SK-N-SH treated with all-trans-retinoic acid at 6 μM for 48 hours (cell line): ENCODE measurements around the gene ALX3.

Experiments
- ATAC-seq: fragments of 200-7000 bp; cut with Tn5 transposase; 3 replicates; pipeline ENCODE4 v1.9.1; 2020; ENCODE audit warnings: mild to moderate bottlenecking, moderate library complexity
- ARNTL ChIP-seq: fragments of 450-650 bp; formaldehyde crosslinking; IDR thresholded peaks from 2 replicates; pipeline ENCODE4 v1.5.0; 2020; ENCODE audit warnings: low read depth, mild to moderate bottlenecking, moderate library complexity, borderline replicate concordance
- BACH2 ChIP-seq: fragments of 250-450 bp; sonication (Bioruptor Pico); IDR thresholded peaks from 2 replicates; pipeline ENCODE4 v1.9.0; 2021; ENCODE audit warnings: mild to moderate bottlenecking, borderline replicate concordance
- CREB5 ChIP-seq: fragments of 250-450 bp; sonication (Bioruptor Pico); IDR thresholded peaks from 2 replicates; pipeline ENCODE4 v1.5.1; 2020; ENCODE audit warnings: low read depth, mild to moderate bottlenecking, moderate library complexity
- CSDC2 ChIP-seq: fragments of 250-450 bp; sonication (Bioruptor Pico); IDR thresholded peaks from 2 replicates; pipeline ENCODE4 v1.5.0; 2020; ENCODE audit warnings: mild to moderate bottlenecking, moderate library complexity
- ESRRG ChIP-seq: fragments of 250-450 bp; sonication (Bioruptor Pico); IDR thresholded peaks from 2 replicates; pipeline ENCODE4 v1.6.1; 2021; ENCODE audit warnings: mild to moderate bottlenecking
- GLIS3 ChIP-seq: fragments of 250-450 bp; sonication (Bioruptor Pico); IDR thresholded peaks from 2 replicates; pipeline ENCODE4 v1.5.0; 2020; ENCODE audit warnings: mild to moderate bottlenecking, moderate library complexity
- ISL1 ChIP-seq: fragments of 250-450 bp; sonication (Bioruptor Pico); IDR thresholded peaks from 2 replicates; pipeline ENCODE4 v2.1.2; 2022; ENCODE audit warnings: mild to moderate bottlenecking, moderate library complexity
- PATZ1 ChIP-seq: fragments of 250-450 bp; sonication (Bioruptor Pico); IDR thresholded peaks from 2 replicates; pipeline ENCODE4 v1.8.0; 2020; ENCODE audit warnings: mild to moderate bottlenecking, moderate library complexity, borderline replicate concordance
- PPARA ChIP-seq: fragments of 250-450 bp; sonication (Bioruptor Pico); IDR thresholded peaks from 2 replicates; pipeline ENCODE4 v1.5.0; 2020; ENCODE audit warnings: mild to moderate bottlenecking, borderline replicate concordance
- RARB ChIP-seq: fragments of 250-450 bp; sonication (Bioruptor Pico); IDR thresholded peaks from 2 replicates; pipeline ENCODE4 v1.8.0; 2021; ENCODE audit warnings: mild to moderate bottlenecking, moderate library complexity
- SNAI2 ChIP-seq: fragments of 250-450 bp; sonication (Bioruptor Pico); IDR thresholded peaks from 2 replicates; pipeline ENCODE4 v1.5.0; 2020; ENCODE audit warnings: mild to moderate bottlenecking, moderate library complexity
- TCF4 ChIP-seq: fragments of 250-450 bp; sonication (Bioruptor Pico); IDR thresholded peaks from 2 replicates; pipeline ENCODE4 v1.8.0; 2021; ENCODE audit warnings: mild to moderate bottlenecking, moderate library complexity, borderline replicate concordance
- TOX ChIP-seq: fragments of 250-450 bp; sonication (Bioruptor Pico); IDR thresholded peaks from 2 replicates; pipeline ENCODE4 v1.8.0; 2021; ENCODE audit warnings: mild to moderate bottlenecking, moderate library complexity, borderline replicate concordance
- ZC3H10 ChIP-seq: fragments of 250-450 bp; sonication (Bioruptor Pico); IDR thresholded peaks from 2 replicates; pipeline ENCODE4 v1.5.1; 2021; ENCODE audit warnings: mild to moderate bottlenecking, moderate library complexity
- ZFP3 ChIP-seq: fragments of 250-450 bp; sonication (Bioruptor Pico); IDR thresholded peaks from 2 replicates; pipeline ENCODE4 v1.5.0; 2020; ENCODE audit warnings: mild to moderate bottlenecking, moderate library complexity
- ZFP30 ChIP-seq: fragments of 450-650 bp; formaldehyde crosslinking; IDR thresholded peaks from 2 replicates; pipeline ENCODE4 v1.5.0; 2022; ENCODE audit warnings: mild to moderate bottlenecking, moderate library complexity
- ZNF565 ChIP-seq: fragments of 450-650 bp; formaldehyde crosslinking; conservative IDR thresholded peaks from 2 replicates; pipeline ENCODE4 v1.5.0; 2020; ENCODE audit warnings: low read depth, mild to moderate bottlenecking, moderate library complexity
- ZNF8 ChIP-seq: fragments of 450-650 bp; formaldehyde crosslinking; IDR thresholded peaks from 2 replicates; pipeline ENCODE4 v1.5.0; 2020; ENCODE audit warnings: mild to moderate bottlenecking, moderate library complexity
- TF ChIP-seq, protein P1 (sequence below): fragments of 250-450 bp; sonication (Bioruptor Pico); IDR thresholded peaks from 2 replicates; pipeline ENCODE4 v1.5.1; 2021; ENCODE audit warnings: mild to moderate bottlenecking, moderate library complexity
- TF ChIP-seq, protein P2 (sequence below): fragments of 250-450 bp; sonication (Bioruptor Pico); IDR thresholded peaks from 2 replicates; pipeline ENCODE4 v1.8.0; 2021; ENCODE audit warnings: low read depth, mild to moderate bottlenecking, moderate library complexity, borderline replicate concordance
- TF ChIP-seq, protein P3 (sequence below): fragments of 250-450 bp; sonication (Bioruptor Pico); IDR thresholded peaks from 2 replicates; pipeline ENCODE4 v1.5.0; 2020; ENCODE audit warnings: mild to moderate bottlenecking, moderate library complexity

The ALX3 gene

DNA sequence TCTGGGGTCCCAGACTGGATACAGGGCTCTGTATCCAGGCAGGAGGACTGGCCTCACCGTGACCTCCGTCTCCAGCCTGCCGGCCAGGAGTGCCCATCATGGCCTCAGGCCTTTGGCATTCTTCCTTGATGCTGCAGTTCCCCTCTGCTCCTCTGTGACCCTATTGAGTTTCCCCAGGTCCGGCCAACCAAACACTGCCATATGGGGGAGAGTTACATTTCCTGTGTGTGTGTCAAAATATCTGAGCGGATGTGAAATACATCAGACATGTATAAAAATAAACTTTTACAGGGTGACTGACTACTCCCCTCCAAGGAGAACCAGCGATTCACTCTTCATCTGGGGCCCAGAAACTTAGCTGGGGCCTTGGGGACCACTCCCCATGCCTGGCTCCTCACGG, 31.6 kb upstream of the ALX3 start (continued):
- TF ChIP-seq ZNF8 = no peak
- no peak for TF ChIP-seq ARNTL (CRISPR knock-in tag)
- no peak for TF ChIP-seq ZFP3 (CRISPR knock-in tag)
- TF ChIP-seq ZNF565 (CRISPR knock-in tag) = no peak
- no peak for TF ChIP-seq RARB (CRISPR knock-in tag)
- TF ChIP-seq TOX (CRISPR knock-in tag) = no peak
- TF ChIP-seq, protein P1, sequence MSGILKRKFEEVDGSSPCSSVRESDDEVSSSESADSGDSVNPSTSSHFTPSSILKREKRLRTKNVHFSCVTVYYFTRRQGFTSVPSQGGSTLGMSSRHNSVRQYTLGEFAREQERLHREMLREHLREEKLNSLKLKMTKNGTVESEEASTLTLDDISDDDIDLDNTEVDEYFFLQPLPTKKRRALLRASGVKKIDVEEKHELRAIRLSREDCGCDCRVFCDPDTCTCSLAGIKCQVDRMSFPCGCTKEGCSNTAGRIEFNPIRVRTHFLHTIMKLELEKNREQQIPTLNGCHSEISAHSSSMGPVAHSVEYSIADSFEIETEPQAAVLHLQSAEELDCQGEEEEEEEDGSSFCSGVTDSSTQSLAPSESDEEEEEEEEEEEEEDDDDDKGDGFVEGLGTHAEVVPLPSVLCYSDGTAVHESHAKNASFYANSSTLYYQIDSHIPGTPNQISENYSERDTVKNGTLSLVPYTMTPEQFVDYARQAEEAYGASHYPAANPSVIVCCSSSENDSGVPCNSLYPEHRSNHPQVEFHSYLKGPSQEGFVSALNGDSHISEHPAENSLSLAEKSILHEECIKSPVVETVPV (CRISPR knock-in tag) = no peak
- no peak for TF ChIP-seq CSDC2 (CRISPR knock-in tag)
- no peak for TF ChIP-seq ZFP30
- no peak for TF ChIP-seq BACH2 (CRISPR knock-in tag)

GRCh38 chr1:110100335-110100734, 29.9 kb upstream of the ALX3 start:
- no peak for ATAC-seq
- TF ChIP-seq CREB5 (no peak), ZFP30 (no peak), ISL1 (CRISPR knock-in tag) (no peak), ZFP3 (CRISPR knock-in tag) (no peak), PPARA (CRISPR knock-in tag) (no peak), RARB (CRISPR knock-in tag) (no peak)
- TF ChIP-seq, protein P1 (CRISPR knock-in tag) = no peak

DNA sequence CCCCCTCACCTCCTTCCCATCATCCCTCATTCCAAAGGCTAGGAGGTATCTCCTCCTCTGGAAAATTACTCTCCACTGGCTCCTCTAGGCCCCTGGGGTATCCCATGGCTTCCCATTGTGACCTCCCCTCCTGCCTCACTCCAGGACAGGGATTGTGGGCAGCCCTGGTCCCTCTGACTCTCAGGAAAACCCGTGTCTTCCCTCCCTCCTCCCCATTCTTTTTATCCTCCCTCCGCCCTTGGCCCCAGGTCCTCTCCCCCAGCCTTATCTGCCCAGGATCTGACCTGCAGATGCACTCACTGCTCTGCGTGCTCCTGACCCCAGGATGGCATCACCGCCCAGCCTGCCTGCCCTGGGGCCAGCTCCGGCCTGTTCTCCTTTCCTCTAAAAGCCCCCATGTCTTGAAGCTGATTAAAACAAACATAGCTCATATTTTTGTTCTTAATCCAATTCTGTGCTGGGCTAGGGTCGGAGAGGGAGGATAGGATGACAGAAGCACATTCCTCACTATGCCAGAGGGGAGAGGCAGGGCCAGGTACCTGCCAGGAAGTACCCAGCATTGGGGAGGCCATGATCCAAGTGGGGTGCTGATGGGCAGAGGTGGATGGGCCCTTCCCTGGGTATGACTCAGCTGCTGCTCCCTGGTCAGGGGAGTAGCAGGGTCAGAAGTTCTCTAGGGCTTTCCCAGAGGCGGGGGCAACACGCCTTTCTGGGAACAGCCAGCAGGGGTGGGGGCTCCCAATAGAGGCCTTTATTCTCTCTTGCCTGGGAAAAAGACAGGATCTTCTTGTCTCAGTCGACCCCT, 28.0 kb upstream of the ALX3 start:
- peak; percentile 13 for ATAC-seq
- TF ChIP-seq RARB (CRISPR knock-in tag) (no peak; the same call in 1 of the 2 replicates), ZFP30 (no peak), PATZ1 (CRISPR knock-in tag) (0 out of 2 replicates have a peak, but pooled peaks have one; percentile 62), PPARA (CRISPR knock-in tag) (peak; percentile 77; the same call in 1 of the 2 replicates), ZC3H10 (CRISPR knock-in tag) (peak; percentile 41; the same call in 1 of the 2 replicates), ZNF565 (CRISPR knock-in tag) (peak; percentile 67; the same call in 1 of the 2 replicates), CSDC2 (CRISPR knock-in tag) (0 out of 2 replicates have a peak, but pooled peaks have one; percentile 45), ISL1 (CRISPR knock-in tag) (0 out of 2 replicates have a peak, but pooled peaks have one; percentile 60), GLIS3 (no peak; the same call in 1 of the 2 replicates), ARNTL (CRISPR knock-in tag) (no peak), ZNF8 (no peak; the same call in 1 of the 2 replicates), ESRRG (peak; percentile 36; the same call in 1 of the 2 replicates), BACH2 (CRISPR knock-in tag) (peak; percentile 60), SNAI2 (CRISPR knock-in tag) (no peak; the same call in 1 of the 2 replicates), ZFP3 (CRISPR knock-in tag) (peak; percentile 37; the same call in 1 of the 2 replicates), TCF4 (CRISPR knock-in tag) (peak; percentile 80)
- TF ChIP-seq, protein P2, sequence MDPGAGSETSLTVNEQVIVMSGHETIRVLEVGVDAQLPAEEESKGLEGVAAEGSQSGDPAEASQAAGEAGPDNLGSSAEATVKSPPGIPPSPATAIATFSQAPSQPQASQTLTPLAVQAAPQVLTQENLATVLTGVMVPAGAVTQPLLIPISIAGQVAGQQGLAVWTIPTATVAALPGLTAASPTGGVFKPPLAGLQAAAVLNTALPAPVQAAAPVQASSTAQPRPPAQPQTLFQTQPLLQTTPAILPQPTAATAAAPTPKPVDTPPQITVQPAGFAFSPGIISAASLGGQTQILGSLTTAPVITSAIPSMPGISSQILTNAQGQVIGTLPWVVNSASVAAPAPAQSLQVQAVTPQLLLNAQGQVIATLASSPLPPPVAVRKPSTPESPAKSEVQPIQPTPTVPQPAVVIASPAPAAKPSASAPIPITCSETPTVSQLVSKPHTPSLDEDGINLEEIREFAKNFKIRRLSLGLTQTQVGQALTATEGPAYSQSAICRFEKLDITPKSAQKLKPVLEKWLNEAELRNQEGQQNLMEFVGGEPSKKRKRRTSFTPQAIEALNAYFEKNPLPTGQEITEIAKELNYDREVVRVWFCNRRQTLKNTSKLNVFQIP (CRISPR knock-in tag) = no peak
- TF ChIP-seq, protein P1 (CRISPR knock-in tag) = no peak
- TF ChIP-seq, protein P3, sequence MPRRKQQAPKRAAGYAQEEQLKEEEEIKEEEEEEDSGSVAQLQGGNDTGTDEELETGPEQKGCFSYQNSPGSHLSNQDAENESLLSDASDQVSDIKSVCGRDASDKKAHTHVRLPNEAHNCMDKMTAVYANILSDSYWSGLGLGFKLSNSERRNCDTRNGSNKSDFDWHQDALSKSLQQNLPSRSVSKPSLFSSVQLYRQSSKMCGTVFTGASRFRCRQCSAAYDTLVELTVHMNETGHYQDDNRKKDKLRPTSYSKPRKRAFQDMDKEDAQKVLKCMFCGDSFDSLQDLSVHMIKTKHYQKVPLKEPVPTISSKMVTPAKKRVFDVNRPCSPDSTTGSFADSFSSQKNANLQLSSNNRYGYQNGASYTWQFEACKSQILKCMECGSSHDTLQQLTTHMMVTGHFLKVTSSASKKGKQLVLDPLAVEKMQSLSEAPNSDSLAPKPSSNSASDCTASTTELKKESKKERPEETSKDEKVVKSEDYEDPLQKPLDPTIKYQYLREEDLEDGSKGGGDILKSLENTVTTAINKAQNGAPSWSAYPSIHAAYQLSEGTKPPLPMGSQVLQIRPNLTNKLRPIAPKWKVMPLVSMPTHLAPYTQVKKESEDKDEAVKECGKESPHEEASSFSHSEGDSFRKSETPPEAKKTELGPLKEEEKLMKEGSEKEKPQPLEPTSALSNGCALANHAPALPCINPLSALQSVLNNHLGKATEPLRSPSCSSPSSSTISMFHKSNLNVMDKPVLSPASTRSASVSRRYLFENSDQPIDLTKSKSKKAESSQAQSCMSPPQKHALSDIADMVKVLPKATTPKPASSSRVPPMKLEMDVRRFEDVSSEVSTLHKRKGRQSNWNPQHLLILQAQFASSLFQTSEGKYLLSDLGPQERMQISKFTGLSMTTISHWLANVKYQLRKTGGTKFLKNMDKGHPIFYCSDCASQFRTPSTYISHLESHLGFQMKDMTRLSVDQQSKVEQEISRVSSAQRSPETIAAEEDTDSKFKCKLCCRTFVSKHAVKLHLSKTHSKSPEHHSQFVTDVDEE (CRISPR knock-in tag) = peak; percentile 93
